Stimulated activated CD8-positive, alpha-beta memory T cell treated with anti-CD3 and anti-CD28 coated beads, Interleukin-12 subunit alpha, Interleukin-12 subunit beta, amount 100 ng/mL, for 24 hours (primary cell): Measurements from ENCODE around the gene B3GALT4.
"Not testable (repeated sequence)": the region's sequence is repeated elsewhere in the genome, so short reads cannot be mapped to it uniquely, and the experiment has no call there.

ENCODE experiments used
- DNase-seq: peaks from one replicate; pipeline ENCODE4 v3.0.0-alpha.2; 2020; ENCODE audit errors: extremely low read depth

B3GALT4 gene

GRCh38 chr6:33276864-33277662 lies at the start of gene B3GALT4:
Gene B3GALT4, plus strand, starts transcription at chr6:33277123. Its CDS starts 297 bp downstream, at chr6:33277420.
- no peak for DNase-seq

GRCh38 chr6:33235221-33235634 lies 41.7 kb upstream of the B3GALT4 start:
- DNase-seq = no peak

DNA sequence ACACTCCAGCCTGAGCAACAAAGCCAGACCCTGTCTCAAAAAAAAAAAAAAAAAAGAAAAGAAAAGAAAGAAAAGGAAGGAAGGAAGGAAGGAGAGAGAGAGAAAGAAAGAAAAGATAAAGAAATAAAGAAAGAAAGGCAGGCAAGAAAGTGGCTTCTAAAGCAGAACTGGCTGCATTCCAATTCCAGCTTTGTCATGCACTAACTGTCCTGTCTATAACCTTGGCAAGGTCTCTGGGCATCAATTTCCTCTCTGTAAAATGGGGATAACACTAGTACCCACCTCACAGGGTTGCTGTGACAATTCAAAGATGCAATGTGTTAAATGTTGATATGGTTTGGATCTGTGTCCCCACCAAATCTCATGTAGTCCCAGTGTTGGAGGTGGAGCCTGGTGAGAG lies 40.6 kb upstream of the B3GALT4 start:
- no peak for DNase-seq

GRCh38 chr6:33236852-33237251 lies 40.1 kb upstream of the B3GALT4 start:
- DNase-seq = no peak

DNA sequence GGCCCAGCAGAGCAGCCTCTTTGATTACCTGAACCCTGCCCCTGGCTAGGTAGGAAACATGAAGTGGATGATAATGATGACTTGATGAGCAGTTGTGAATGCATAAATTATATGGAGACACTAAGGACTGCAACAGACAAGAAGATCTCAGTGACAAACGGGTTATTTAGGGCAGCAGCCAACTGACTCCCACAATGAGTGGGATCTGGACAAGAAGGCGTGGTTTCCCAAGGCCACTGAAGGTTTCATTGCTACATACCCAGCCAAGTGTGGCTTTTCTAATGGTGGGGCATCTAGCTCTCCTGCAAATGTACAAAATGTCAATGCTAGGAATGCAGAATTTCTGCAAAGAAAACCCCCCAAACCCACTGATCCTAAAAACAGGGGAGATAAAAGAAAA lies 39.2 kb upstream of the B3GALT4 start:
- DNase-seq = no peak

GRCh38 chr6:33241968-33242367 lies 35.0 kb upstream of the B3GALT4 start:
- no peak for DNase-seq

DNA sequence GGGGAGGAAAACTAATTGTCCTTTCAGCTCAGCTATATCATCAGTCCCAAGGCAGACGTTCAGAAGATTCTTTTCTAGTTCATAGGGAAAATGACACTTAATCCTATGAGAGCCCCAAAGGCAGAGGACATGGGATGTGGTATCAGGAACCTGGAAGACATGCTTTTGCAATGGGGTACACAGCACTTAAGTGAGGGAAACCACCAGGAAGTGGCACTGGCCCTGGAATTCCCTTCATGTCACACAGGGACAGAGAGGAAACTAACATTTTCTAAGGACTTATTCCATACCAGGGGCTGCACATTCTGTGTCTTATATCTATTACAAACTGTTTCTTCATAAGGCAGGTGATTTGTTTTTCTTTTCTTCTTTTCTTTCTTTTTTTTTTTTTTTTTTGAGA lies 33.4 kb upstream of the B3GALT4 start:
- DNase-seq = no peak

- peak; percentile 78 for DNase-seq
Observed at GRCh38 chr6:33247977-33248642, 28.8 kb upstream of the B3GALT4 start.

GRCh38 chr6:33248643-33248931 lies 28.3 kb upstream of the B3GALT4 start:
- DNase-seq = no peak

- DNase-seq = peak; percentile 84
Observed at GRCh38 chr6:33248932-33249731, 27.8 kb upstream of the B3GALT4 start.

DNA sequence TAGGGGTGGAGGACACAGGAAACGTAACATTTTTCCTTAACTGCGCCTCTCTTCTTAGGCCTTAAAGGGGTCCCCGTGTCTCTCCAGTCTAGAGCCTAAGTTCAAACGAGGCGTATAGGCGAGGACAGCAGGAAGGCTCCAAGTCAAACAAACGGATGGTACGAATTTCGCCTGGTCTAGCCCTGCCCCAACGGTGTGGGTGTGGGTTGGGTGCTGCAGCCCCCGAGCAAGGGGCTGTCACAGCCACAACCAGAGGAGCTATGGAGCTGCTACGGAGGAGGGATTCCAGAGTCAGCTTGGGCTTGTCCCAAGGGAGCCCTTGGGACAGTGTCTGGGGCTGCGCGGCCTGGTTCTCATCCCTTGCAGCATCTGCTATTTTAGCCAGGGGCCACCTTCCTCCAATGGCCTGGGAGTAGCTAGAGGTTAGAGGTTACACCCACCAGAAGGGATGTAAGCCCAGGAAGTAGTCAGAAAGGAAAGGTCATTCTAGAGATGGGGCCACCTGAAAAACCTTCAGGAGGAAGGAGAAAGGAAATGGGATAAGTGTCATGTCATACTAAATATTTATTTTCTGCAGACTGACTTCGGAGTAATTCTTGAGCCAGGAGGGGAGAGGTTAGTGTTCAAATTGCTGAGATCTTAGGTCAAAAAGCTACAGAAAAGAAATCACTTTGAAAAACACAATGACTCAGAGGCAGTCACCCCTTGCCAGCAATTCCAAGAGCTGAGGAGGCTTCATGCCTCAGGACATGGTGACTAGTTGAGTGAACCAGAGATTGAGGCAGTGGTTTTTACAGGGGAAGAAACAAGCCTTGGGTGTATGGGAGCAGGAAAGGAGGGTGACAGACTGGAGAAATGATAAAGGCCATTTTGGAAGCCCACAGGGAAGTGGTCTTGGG lies 26.9 kb upstream of the B3GALT4 start:
- no peak for DNase-seq

- DNase-seq = no peak
Observed at GRCh38 chr6:33250731-33251130, 26.2 kb upstream of the B3GALT4 start.

- DNase-seq = no peak
Observed at GRCh38 chr6:33251395-33252012, 25.4 kb upstream of the B3GALT4 start.

DNA sequence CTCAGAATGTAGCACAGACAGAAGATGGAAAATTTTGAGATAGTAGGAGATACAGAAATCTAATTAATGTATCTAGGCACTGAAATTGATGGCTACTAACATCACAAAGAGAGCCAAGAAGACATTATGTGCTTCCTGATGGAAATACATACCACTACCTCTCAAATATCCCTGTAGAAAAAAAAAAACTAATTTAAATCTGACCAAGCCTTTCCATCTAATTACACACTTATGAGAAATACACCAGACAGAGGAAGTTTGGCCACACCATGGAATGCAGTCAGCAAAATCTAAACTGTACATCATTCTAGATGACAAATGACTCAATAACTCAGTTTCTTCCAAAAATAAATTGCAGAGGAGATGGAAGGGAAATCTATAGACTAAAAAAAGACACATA lies 24.2 kb upstream of the B3GALT4 start:
- no peak for DNase-seq

GRCh38 chr6:33254591-33254990 lies 22.3 kb upstream of the B3GALT4 start:
- DNase-seq = no peak

DNA sequence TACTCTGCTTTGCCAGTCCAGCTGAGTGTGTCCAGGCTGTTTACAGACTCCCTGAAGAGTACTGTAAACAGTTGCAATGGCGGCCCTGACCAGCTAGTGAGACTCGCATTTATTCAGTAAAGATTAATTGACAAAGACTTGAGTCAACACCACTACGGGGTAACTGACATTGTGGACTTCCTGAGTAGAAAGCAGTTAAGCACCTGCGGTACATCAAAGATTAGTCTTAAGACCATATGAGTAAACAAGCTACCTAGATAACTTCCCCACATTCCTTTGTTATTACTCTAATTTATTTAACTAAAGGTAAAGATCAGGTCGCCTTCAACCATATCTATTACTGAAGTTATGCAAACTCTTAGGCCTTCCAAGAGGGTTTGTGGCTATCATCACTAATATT lies 17.9 kb upstream of the B3GALT4 start:
- no peak for DNase-seq

DNA sequence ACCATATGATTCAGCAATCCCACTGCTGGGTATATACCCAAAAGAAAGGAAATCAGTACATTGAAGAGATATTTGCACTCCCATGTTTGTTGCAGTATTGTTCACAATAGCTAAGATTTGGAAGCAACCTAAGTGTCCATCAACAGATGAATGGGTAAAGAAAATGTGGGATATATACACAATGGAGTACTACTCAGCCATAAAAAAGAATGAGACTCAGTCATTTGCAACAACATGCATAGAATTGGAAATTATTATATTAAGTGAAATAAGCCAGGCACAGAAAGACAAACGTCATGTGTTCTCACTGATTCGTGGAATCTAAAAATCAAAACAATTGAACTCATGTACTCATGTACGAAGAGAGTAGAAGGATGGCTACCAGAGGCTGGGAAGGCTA lies 14.4 kb upstream of the B3GALT4 start:
- not testable (repeated sequence) for DNase-seq

- DNase-seq = no peak
Observed at GRCh38 chr6:33264015-33264414, 12.9 kb upstream of the B3GALT4 start.

DNA sequence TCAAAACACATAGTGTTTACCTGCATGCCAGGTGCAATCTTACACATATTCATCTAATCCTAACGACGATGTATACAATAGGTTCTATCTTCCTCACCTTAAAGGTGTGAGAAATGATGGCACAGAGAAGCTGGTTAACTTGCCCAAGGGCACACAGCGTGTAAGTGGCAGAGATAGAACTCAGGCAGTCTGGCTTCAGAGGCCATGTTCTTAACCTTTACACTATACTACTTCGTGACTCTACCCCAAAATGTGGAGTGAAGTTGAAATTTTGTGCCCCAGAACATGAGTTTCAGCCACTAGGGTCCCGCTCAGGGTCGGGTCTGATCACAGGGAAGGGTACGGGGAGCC lies 5.8 kb upstream of the B3GALT4 start:
- no peak for DNase-seq

GRCh38 chr6:33271468-33272274 lies 5.3 kb upstream of the B3GALT4 start, which contains the start of the genes RPS18 and VPS52:
Gene RPS18, plus strand, starts transcription at chr6:33272075. Its CDS starts 45 bp downstream, at chr6:33272120.
Gene VPS52, minus strand, starts transcription at chr6:33271876. Its CDS starts 201 bp downstream, at chr6:33271675.
- peak; percentile 72 for DNase-seq
